DMS114 treated with DMSO at 0.1 percent for 48 hours (cell line): ENCODE data around the gene SLC2A5.

Experiments
- DNase-seq: peaks from one replicate; lab custom pipeline; 2025; ENCODE audit not compliant: unreplicated experiment; lab: John Stamatoyannopoulos, UW

SLC2A5 gene

DNA sequence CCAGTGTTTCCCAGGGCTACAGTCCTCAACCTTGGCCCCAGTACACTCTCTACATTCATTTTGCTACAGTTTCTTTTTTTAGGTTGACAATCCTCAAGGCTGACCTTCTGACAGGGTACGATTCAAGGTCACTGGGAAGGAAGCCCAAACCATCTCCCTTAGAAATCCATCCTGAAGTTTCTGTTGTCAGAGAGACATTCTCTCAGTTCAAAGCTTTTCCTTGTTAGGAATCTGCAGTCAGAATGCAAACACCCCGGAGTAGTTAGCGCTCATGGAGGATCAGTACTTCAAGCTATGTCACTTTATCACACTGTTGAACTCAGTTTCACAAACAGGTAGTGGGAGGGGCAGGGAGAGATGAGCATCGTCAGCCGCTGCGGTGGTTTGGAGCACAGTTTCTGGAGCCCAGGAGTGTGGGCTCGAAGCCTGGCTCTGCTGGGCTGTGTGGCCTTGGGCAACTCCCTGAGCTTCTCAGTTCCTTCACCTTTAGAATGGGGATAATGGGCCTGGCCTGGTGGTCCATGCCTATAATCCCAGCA is 4.2 kb downstream of the SLC2A5 start:
- no peak for DNase-seq

- DNase-seq = no peak
Observed at GRCh38 chr1:9062846-9063245, 6.6 kb downstream of the SLC2A5 start.

GRCh38 chr1:9062021-9062471 is 7.4 kb downstream of the SLC2A5 start:
- DNase-seq = no peak

- DNase-seq = no peak
Observed at GRCh38 chr1:9061252-9061960, 8.0 kb downstream of the SLC2A5 start.

DNA sequence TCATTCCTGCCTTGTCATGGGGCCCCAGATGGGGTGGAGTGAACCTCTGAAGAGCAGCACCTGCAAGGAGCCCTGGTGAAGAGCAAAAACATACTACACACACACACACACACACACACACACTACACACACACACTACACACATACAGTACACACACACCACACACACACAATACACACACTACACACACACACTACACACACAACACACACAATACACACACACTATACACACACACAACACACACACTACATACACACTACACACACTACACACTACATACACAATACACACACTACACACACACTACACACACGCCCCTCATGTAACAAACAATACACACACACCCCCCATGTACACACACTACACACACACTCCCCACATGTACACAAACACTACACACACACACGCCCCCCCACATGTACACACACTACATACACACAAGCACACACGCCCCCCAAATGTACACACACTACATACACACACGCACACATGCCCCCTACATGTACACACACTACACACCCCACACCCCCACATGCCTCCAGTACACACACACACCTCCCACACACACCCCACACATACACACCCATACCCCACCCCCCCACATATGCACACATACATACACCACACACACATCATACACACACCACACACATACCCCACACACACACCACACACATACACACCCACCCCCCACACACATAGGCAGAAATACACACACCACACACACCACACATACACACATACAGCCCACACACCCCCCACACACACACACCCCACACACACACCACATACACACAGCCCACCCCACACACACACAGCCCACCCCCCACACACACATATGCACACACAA is 9.3 kb downstream of the SLC2A5 start:
- DNase-seq = no peak

GRCh38 chr1:9058465-9058864 is 11.0 kb downstream of the SLC2A5 start:
- DNase-seq = no peak

DNA sequence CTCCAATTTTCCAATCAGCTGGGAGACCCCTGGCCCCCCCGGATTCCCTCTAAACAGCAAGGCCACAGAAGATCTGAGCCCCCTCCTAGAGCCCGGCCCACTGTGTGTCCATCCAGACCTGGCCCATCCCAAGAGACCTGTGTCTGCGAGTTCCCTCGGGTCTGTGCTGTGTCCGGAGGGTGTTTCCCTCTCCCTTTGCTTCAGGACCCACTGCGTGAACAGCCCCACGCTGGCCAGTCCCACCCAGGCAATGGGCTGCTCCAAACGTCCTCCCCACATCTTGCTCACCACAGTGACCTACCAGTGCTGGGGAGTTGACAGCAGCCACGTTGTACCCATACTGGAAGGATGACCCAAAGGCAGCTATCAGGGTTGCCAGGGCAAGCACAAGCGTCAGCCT is 11.6 kb downstream of the SLC2A5 start:
- no peak for DNase-seq

DNA sequence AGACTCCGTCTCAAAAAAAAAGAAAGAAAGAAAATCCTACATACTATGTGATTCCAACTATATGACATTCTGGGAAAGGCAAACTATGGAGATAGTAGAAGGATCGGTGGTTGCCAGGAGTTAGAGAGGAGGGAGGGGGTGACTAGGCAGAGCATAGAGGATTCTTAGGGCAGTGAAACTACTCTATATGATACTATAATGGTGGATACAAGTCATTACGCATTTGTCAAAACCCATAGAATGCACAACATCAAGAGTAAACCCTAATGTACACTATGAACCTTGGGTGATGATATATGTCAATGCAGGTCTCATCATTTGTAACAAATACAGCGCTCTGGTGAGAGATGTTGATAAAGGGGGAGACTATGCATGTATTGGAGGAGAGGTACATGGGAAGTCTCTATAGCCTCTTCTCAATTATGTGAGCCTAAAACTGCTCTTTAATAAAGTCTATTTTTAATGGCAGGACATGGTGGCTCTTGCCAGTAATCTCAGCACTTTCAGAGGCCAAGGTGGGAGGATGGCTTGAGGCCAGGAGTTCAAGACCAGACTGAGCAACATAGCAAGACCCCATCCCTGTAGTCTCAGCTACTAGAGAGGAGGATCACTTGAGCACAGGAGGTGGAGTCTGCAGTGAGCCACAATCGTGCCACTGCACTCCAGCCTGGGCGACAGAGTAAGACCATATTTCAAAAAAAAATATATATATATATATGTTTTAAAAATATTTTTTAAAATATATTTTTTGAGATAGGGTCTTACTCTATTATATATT is 17.0 kb downstream of the SLC2A5 start:
- DNase-seq = no peak

DNA sequence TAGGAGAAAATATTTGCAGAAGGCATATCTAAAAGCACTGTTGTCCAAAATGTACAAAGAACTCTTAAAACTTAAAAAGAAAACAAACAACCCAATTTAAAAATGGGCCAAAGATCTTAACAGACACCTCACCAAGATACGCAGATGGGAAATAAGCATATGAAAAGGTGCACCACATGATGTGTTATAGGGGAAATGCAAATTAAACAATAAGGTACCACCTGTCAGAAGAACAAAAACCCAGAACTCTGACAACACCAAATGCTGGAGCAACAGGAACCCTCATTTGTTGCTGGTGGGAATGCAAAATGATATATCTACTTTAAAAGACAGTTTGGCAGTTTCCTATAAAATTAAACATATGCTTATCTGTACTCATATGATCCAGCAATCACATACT is 18.1 kb downstream of the SLC2A5 start:
- DNase-seq = no peak

- no peak for DNase-seq
Observed at GRCh38 chr1:9050803-9051202, 18.6 kb downstream of the SLC2A5 start.

- DNase-seq = no peak
Observed at GRCh38 chr1:9048551-9048950, 20.9 kb downstream of the SLC2A5 start.

- no peak for DNase-seq
Observed at GRCh38 chr1:9047019-9047418, 22.4 kb downstream of the SLC2A5 start.

GRCh38 chr1:9045861-9046510 is 23.4 kb downstream of the SLC2A5 start:
- no peak for DNase-seq

DNA sequence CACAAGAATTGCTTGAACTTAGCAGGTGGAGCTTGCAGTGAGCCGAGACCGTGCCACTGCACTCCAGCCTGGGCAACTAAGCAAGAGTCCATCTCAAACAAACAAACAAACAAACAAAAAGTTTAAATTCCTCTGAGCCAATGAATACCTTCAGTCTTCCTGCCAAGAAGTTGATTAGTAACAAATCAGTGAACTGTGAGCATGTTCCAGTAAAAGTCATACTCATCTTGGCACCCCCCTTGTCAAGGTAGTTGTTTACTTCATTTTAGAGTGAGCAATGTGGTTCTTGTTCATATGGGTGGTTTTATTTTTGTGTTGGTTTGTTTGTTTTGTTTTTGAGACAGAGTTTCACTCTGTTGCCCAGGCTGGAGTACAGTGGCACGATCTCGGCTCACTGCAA is 25.2 kb downstream of the SLC2A5 start:
- no peak for DNase-seq

- DNase-seq = no peak
Observed at GRCh38 chr1:9042272-9042671, 27.2 kb downstream of the SLC2A5 start.

DNA sequence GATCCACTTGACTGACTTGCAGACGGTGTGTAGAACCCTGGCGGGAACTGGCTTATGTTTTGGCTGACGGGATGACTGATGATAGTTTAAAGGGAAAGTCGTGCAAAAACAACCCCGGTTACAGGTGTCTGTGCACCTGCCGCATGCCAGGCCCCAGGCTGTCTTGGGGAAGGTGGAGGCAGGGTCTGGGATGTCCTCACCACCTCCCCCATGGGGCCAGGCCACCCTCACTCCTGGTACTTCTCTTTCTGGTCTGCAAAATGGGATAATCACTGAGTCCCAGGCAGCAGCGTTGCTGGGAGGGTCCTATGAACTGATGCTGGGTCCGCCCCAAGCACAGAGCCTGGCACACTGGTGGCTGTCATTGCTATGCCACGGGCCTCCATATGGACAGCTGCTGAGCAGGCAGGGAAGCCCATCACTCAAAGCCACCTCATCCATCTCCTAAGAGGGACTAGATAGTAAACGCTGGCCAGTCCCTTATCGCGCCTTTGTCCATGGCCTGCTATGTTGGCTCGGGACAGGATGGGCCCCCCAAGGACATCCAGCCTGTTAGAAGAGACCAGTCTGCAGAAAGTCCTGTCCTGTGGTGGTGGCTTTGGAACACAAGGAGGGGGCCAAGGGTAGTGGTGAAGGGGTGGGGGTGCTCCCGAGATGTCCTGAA is 28.2 kb downstream of the SLC2A5 start:
- DNase-seq = no peak

DNA sequence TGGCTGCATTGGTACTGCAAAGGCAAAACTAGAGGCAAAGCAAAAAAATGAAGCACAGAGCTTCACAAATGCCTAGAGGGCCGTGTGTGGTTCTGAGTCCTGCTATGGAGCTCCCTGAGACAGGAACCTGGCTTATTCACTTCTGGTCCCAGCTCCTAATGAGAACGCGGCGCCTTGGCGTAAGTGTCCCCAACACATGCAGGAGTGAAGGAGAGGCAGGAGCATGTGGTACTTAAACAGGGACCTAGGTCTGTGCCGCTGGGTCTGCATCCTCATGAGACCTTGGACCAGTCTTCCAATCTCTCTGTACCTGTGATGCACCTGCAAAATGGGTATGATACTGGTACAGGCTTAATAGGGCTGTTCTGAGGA is 28.8 kb downstream of the SLC2A5 start:
- no peak for DNase-seq

DNA sequence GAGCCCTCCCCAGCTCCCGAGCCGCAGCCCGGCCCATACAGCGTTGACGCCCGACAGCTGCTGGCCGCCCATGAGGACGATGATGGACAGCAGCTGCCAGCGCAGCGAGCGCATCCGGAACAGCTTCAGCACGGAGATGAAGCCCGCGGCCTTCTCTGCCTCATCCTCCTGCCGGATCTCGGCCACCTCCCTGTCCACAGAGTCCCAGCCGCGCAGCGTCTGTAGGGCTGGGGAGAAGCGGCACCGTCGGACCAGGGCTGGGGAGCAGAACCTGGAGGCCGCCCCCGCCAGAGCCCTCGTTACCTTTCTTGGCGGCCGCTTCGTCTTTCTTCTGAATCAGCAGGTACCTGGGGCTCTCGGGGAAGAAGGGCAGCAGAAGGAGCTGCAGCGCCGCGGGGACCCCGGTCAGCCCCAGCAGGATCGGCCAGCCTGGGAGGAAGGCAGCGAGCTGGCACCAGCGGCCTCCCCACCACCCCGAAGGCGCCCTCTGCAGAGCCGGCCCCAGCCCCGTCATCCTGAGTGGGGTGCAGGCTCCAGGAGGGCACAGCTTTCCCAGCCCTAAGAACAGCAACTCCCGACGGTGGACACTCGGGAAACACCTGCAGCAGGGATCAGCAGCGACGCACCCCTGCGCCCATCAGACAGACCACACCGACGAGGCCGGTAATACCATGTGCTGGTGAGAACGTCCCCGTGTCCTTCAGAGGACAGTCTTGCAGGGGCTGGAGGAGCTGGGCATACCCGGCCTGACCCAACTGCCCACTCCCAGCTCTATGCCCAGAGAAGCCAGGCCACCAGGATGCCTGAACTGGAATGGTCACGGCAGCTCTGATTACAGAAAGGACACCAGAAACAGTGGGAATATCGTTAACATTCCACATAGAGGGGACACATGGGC is 29.4 kb downstream of the SLC2A5 start:
- no peak for DNase-seq
